HUES48 (cell line): ENCODE data around the gene C9.
"Not testable (repeated sequence)": the region's sequence is repeated elsewhere in the genome, so short reads cannot be mapped to it uniquely, and the experiment has no call there.

ENCODE experiments used
- H3K27ac ChIP-seq: one replicate; pipeline ENCODE4 v1.7.0; 2013; ENCODE audit warnings: low read depth, low read length, inconsistent platforms
- H3K27me3 ChIP-seq: 2 replicates; pipeline ENCODE4 v1.6.1; 2013; ENCODE audit warnings: mild to moderate bottlenecking, low read length; ENCODE audit not compliant: control insufficient read depth, insufficient read depth
- H3K36me3 ChIP-seq: 2 replicates; pipeline ENCODE4 v1.6.1; 2013; ENCODE audit warnings: low read length; ENCODE audit not compliant: control insufficient read depth, insufficient read depth
- H3K4me1 ChIP-seq: 2 replicates; pipeline ENCODE4 v1.6.1; 2013; ENCODE audit warnings: mild to moderate bottlenecking, low read length; ENCODE audit not compliant: control insufficient read depth, insufficient read depth
- H3K4me3 ChIP-seq: 2 replicates; pipeline ENCODE4 v1.5.1; 2013; ENCODE audit warnings: mild to moderate bottlenecking, low read depth, low read length
- H3K9ac ChIP-seq: 2 replicates; pipeline ENCODE4 v1.6.1; 2013; ENCODE audit warnings: mild to moderate bottlenecking, low read depth, low read length, moderate library complexity
- H3K9me3 ChIP-seq: 2 replicates; pipeline ENCODE4 v1.6.1; 2013; ENCODE audit warnings: low read length; ENCODE audit not compliant: control insufficient read depth, insufficient read depth

Gene C9

GRCh38 chr5:39284552-39284951, 79.7 kb downstream of the C9 start:
- Histone ChIP-seq H3K36me3 (no peaks in the 10 kb centered on the region), H3K27me3 (no peaks in the 10 kb centered on the region), H3K4me3 (no peak overlapping the region), H3K9ac (no peak overlapping the region), H3K9me3 (peaks cover 7% of the 10 kb centered on the region; the same call in 1 of the 2 replicates), H3K27ac (no peak overlapping the region), H3K4me1 (0 out of 2 replicates have a peak, but pooled peaks cover 4% of the 10 kb centered on the region)

- Histone ChIP-seq H3K9me3 (peaks cover 7% of the 10 kb centered on the region; the same call in 1 of the 2 replicates), H3K9ac (no peak overlapping the region), H3K4me3 (no peak overlapping the region), H3K4me1 (0 out of 2 replicates have a peak, but pooled peaks cover 4% of the 10 kb centered on the region), H3K36me3 (no peaks in the 10 kb centered on the region), H3K27me3 (no peaks in the 10 kb centered on the region), H3K27ac (no peak overlapping the region)
Observed at GRCh38 chr5:39283231-39283818, 81.0 kb downstream of the C9 start.

- H3K36me3 ChIP-seq = no peaks in the 10 kb centered on the region
- H3K27ac ChIP-seq = no peak overlapping the region
- H3K9ac ChIP-seq = no peak overlapping the region
- H3K27me3 ChIP-seq = no peaks in the 10 kb centered on the region
- H3K4me3 ChIP-seq = no peak overlapping the region
- H3K9me3 ChIP-seq = peaks cover 7% of the 10 kb centered on the region; the same call in 1 of the 2 replicates
- H3K4me1 ChIP-seq = 0 out of 2 replicates have a peak, but pooled peaks cover 4% of the 10 kb centered on the region
Observed at GRCh38 chr5:39282561-39282960, 81.7 kb downstream of the C9 start.

- not testable (repeated sequence) for H3K36me3 ChIP-seq, H3K4me3 ChIP-seq, H3K27ac ChIP-seq, H3K9me3 ChIP-seq, H3K9ac ChIP-seq, H3K4me1 ChIP-seq, H3K27me3 ChIP-seq
Observed at GRCh38 chr5:39275865-39276264, 88.4 kb downstream of the C9 start.

- no peaks in the 10 kb centered on the region for H3K9me3 ChIP-seq
- H3K27ac ChIP-seq = no peak overlapping the region
- no peak overlapping the region for H3K4me3 ChIP-seq
- H3K27me3 ChIP-seq = no peaks in the 10 kb centered on the region
- no peak overlapping the region for H3K9ac ChIP-seq
- H3K4me1 ChIP-seq = no peaks in the 10 kb centered on the region
- no peaks in the 10 kb centered on the region for H3K36me3 ChIP-seq
Observed at GRCh38 chr5:39274398-39275085, 89.8 kb downstream of the C9 start.

GRCh38 chr5:39273314-39273954, 90.9 kb downstream of the C9 start:
- Histone ChIP-seq H3K9ac (no peak overlapping the region), H3K27ac (no peak overlapping the region), H3K4me3 (no peak overlapping the region), H3K36me3 (no peaks in the 10 kb centered on the region), H3K9me3 (no peaks in the 10 kb centered on the region), H3K27me3 (no peaks in the 10 kb centered on the region), H3K4me1 (no peaks in the 10 kb centered on the region)

GRCh38 chr5:39272869-39273231, 91.4 kb downstream of the C9 start:
- H3K4me1 ChIP-seq, H3K4me3 ChIP-seq, H3K27me3 ChIP-seq, H3K36me3 ChIP-seq, H3K9ac ChIP-seq, H3K27ac ChIP-seq, H3K9me3 ChIP-seq: not testable (repeated sequence)

- no peaks in the 10 kb centered on the region for H3K36me3 ChIP-seq
- no peak overlapping the region for H3K9ac ChIP-seq
- H3K27ac ChIP-seq = no peak overlapping the region
- H3K4me1 ChIP-seq = no peaks in the 10 kb centered on the region
- H3K27me3 ChIP-seq = no peaks in the 10 kb centered on the region
- no peak overlapping the region for H3K4me3 ChIP-seq
- no peaks in the 10 kb centered on the region for H3K9me3 ChIP-seq
Observed at GRCh38 chr5:39270225-39270848, 94.0 kb downstream of the C9 start.

- H3K9me3 ChIP-seq = no peaks in the 10 kb centered on the region
- no peaks in the 10 kb centered on the region for H3K4me1 ChIP-seq
- H3K36me3 ChIP-seq = no peaks in the 10 kb centered on the region
- no peaks in the 10 kb centered on the region for H3K27me3 ChIP-seq
- H3K27ac ChIP-seq = no peak overlapping the region
- H3K4me3 ChIP-seq = no peak overlapping the region
- no peak overlapping the region for H3K9ac ChIP-seq
Observed at GRCh38 chr5:39267186-39267585, 97.1 kb downstream of the C9 start.

- Histone ChIP-seq H3K27me3 (no peaks in the 10 kb centered on the region), H3K36me3 (no peaks in the 10 kb centered on the region), H3K9me3 (no peaks in the 10 kb centered on the region), H3K27ac (no peak overlapping the region), H3K9ac (no peak overlapping the region), H3K4me3 (no peak overlapping the region), H3K4me1 (no peaks in the 10 kb centered on the region)
Observed at GRCh38 chr5:39266442-39266841, 97.9 kb downstream of the C9 start.

GRCh38 chr5:39264528-39264927, 99.8 kb downstream of the C9 start:
- Histone ChIP-seq H3K4me1 (no peaks in the 10 kb centered on the region), H3K9me3 (no peaks in the 10 kb centered on the region)

More at GRCh38 chr5:39264528-39264927, 99.8 kb downstream of the C9 start:
- H3K36me3 ChIP-seq = no peaks in the 10 kb centered on the region
- H3K4me3 ChIP-seq = no peak overlapping the region
- no peak overlapping the region for H3K9ac ChIP-seq
- H3K27me3 ChIP-seq = no peaks in the 10 kb centered on the region
- no peak overlapping the region for H3K27ac ChIP-seq
